GM12865 (cell line): ENCODE data around the gene TPST1.

ENCODE experiments used
- DNase-seq: peaks from one replicate; pipeline ENCODE4 v3.0.0; 2010; ENCODE audit warnings: low read depth
- H3K4me3 ChIP-seq: 2 replicates; pipeline ENCODE4 v1.5.1; 2011; ENCODE audit warnings: mild to moderate bottlenecking, low read depth, low read length, control low read depth
- TF ChIP-seq, protein P1 (sequence below): IDR thresholded peaks from 2 replicates; pipeline ENCODE4 v1.5.1; 2011; ENCODE audit warnings: low read length, control low read depth, low read depth, inconsistent platforms; ENCODE audit not compliant: insufficient read depth; ENCODE audit errors: missing control alignments

TPST1 gene

DNA sequence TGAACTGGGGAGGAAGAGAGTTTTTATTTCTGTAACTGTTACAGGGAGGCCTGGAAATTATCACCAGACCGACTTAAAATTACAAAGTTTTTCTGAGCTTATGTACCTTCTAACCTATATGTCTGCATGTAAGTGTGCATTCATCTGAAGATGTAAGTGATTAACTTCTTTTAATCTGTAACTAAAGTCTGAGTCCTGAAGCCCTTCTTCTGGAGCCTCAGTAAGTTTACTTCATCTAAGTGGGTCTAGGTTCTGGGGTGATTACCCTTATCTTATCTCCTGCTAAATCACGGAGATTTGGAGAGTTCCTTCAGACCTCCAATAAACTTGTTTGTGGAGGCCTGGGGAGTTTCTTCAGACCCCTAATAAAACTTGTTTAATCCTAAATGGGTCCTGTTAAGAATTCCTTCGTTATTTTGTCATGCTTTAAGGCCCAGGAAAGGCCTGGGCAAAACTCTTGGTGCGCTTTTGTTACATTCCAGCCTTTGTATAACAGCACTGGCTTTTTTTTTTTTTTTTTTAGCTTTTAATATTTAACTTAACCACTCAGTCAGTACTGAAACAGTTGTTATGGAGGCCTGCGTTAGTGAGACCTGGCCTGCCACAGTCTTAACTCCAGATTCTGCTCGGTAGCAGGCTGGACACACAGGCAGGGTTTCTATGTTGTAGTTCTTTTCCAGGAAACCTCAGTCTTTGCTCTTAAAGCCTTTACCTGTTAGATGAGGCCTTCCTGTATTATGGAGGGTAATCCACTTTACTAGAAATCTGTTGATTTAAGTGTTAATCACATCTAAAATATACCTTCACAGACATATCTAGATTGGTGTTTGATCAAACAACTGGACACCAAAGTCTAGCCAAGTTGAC is 33.0 kb downstream of the TPST1 start:
- TF ChIP-seq, protein P1, sequence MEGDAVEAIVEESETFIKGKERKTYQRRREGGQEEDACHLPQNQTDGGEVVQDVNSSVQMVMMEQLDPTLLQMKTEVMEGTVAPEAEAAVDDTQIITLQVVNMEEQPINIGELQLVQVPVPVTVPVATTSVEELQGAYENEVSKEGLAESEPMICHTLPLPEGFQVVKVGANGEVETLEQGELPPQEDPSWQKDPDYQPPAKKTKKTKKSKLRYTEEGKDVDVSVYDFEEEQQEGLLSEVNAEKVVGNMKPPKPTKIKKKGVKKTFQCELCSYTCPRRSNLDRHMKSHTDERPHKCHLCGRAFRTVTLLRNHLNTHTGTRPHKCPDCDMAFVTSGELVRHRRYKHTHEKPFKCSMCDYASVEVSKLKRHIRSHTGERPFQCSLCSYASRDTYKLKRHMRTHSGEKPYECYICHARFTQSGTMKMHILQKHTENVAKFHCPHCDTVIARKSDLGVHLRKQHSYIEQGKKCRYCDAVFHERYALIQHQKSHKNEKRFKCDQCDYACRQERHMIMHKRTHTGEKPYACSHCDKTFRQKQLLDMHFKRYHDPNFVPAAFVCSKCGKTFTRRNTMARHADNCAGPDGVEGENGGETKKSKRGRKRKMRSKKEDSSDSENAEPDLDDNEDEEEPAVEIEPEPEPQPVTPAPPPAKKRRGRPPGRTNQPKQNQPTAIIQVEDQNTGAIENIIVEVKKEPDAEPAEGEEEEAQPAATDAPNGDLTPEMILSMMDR = no peak
- no peak for DNase-seq
- H3K4me3 ChIP-seq = no peak overlapping the region

DNA sequence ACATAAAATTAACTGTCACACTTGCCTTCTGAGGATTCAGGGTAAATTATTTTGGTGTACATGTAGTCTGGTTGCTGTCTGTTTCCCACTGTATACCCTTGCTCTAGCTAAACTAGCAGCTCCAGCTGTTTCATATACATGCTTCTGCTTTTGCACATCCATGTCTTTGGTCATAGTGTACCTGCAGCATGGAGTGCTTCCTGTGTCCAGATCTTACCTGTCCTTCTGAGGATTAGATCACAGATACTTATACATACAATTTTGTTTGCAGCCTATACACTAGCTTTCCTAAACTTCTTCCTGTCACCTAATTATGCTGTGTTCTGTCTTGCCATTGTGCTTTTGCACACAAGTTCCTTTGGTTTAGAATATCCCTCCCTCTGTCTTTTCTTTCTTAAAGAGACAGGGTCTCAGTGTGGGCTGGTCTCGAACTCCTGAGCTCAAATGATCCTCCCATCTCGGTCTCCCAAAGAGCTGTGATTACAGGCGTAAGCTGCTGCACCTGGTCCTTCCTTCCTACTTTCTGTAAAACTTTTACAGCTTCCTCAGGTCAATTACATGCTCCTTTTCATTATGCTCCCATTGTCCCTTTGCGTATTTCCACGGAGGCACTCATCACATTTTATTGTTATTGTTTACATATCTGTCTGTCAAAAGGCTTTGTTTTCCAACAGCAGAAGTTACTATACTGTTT is 33.8 kb downstream of the TPST1 start:
- TF ChIP-seq, protein P1 = no peak
- H3K4me3 ChIP-seq = no peak overlapping the region
- DNase-seq = no peak

DNA sequence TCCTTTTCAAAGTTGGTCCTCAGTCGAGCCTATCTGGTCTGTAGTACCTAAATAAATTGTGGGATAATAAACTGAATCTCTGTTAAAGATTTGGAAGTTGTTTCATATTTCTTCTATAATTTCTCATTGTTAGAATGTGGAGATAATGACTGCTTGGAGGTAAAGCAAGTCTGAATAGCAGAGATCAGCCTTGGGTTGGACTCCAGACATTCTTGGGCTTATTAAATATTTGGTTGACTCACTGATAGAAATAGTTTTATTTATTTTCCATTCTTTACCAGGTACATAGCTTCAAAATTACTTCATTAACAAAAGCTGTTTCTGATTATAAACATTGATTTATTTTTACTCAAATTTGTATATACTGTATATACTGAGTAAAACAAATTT is 34.3 kb downstream of the TPST1 start:
- no peak overlapping the region for H3K4me3 ChIP-seq
- no peak for DNase-seq
- TF ChIP-seq, protein P1 = no peak

DNA sequence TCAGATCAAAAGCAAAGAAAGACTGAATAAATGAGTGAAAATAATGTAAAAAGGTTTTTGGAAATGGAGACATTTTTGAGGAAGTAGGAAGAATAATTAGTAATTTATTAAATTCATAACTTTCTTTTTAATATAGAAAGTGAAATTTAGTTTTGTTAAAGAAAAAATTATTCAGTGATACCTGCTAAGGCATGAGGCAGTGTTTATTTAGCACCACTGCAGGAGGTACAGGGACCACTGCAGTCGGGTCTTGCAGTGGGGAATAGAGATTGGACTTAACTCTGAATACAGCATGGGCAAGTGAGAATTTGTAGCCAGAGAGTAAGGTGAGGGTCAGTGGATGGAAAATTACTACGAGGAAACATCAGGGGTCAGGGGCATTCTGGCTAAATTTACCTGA is 39.9 kb downstream of the TPST1 start:
- no peak overlapping the region for H3K4me3 ChIP-seq
- no peak for DNase-seq
- TF ChIP-seq, protein P1 = no peak

DNA sequence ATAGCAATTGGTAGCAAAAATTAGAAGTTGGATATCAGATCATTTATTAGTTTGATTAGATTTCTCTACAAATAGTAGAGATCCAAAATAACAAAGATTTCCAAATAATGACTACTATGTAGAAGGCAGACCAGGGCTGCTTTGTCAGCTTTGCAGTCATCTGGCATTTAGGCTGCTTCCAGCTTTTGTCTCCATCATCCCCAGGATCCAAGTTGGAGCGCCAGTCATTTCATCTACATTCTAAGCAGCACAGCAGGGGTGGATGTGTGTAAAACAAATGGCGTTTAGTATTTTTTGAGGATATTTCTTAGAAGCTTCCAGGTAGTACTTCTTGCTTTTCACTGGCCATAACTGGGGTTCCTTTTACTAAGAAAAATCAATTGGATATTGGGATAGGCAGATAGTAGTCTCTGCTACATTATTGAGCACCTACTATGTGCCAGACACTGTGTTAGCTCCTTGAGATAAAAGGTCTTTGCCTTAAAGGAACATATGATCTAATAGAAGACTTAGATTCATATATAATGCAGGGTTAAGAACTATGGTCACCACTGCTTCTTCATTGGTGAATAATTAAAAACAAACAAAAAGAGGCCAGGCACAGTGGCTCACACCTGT is 41.5 kb downstream of the TPST1 start:
- H3K4me3 ChIP-seq = no peak overlapping the region
- DNase-seq = no peak
- TF ChIP-seq, protein P1 = no peak

DNA sequence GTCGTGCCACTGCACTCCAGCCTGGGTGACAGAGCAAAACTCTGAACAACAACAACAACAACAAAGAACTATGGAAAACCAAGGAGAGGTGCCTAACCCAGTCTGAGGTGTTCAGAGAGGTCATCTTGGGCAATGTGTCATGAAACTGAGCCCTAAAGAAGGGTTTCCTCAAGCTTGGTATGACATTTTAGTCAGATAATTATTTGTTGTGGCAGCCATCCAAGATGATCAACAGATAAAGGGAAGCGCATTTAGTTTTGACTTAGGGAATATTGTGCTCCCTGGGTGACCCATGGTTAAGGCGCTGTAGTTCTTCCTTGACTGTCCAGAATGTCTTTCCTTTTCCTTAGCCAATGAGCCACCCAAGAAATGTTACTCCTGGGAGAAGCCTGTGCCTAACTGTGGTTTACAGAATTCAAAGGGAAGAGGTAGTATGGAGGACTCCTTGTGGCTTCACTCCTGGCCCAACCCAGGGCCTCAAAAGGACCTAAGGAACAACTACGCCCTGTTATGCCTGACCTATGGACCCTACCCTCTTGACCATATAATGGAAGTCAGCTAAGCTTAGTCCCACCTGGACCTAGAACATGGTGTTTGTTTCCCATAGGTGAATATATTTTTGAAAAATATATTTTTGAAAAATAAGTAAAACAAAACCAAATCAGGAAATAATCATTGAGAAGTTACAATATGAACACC is 42.4 kb downstream of the TPST1 start:
- TF ChIP-seq, protein P1 = no peak
- no peak for DNase-seq
- H3K4me3 ChIP-seq = no peak overlapping the region
